ENCODE measurements around the gene SOST.
"Not testable (repeated sequence)": the region's sequence is repeated elsewhere in the genome, so short reads cannot be mapped to it uniquely, and the experiment has no call there.

SOST gene

GRCh38 chr17:43758497-43759174, at the start of gene SOST:
TSS of gene SOST (minus strand) at chr17:43758791. CDS start at chr17:43758741, 50 bp downstream.
- DNase-seq (ENCODE audit: extremely low read depth, low read depth) = no peak
- TF ChIP-seq CTCF (IDR thresholded peaks at IDR 0.05; ENCODE audit: low read depth, low read length) = no peak

GRCh38 chr17:43808076-43808475, 49.5 kb upstream of the SOST start:
- DNase-seq (ENCODE audit: extremely low read depth, low read depth) = no peak
- TF ChIP-seq CTCF (IDR thresholded peaks at IDR 0.05; ENCODE audit: low read depth, low read length) = no peak

GRCh38 chr17:43805117-43805516, 46.5 kb upstream of the SOST start:
- no peak for DNase-seq (ENCODE audit: extremely low read depth, low read depth)
- TF ChIP-seq CTCF (IDR thresholded peaks at IDR 0.05; ENCODE audit: low read depth, low read length) = no peak

GRCh38 chr17:43803758-43804157, 45.2 kb upstream of the SOST start:
- no peak for DNase-seq (ENCODE audit: extremely low read depth, low read depth)
- TF ChIP-seq CTCF (IDR thresholded peaks at IDR 0.05; ENCODE audit: low read depth, low read length) = no peak

GRCh38 chr17:43801844-43802243, 43.3 kb upstream of the SOST start:
- no peak for TF ChIP-seq CTCF (IDR thresholded peaks at IDR 0.05; ENCODE audit: low read depth, low read length)
- no peak for DNase-seq (ENCODE audit: extremely low read depth, low read depth)

GRCh38 chr17:43800736-43801135, 42.1 kb upstream of the SOST start:
- no peak for DNase-seq (ENCODE audit: extremely low read depth, low read depth)

GRCh38 chr17:43799047-43799446, 40.5 kb upstream of the SOST start:
- TF ChIP-seq CTCF (IDR thresholded peaks at IDR 0.05; ENCODE audit: low read depth, low read length) = no peak
- DNase-seq (ENCODE audit: extremely low read depth, low read depth) = no peak

More at GRCh38 chr17:43800736-43801135, 42.1 kb upstream of the SOST start:
- TF ChIP-seq CTCF (IDR thresholded peaks at IDR 0.05; ENCODE audit: low read depth, low read length) = no peak

- not testable (repeated sequence) for DNase-seq (ENCODE audit: extremely low read depth, low read depth)
Measured at GRCh38 chr17:43798024-43798423, 39.4 kb upstream of the SOST start.

GRCh38 chr17:43792668-43793067, 34.1 kb upstream of the SOST start:
- DNase-seq (ENCODE audit: extremely low read depth, low read depth) = not testable (repeated sequence)

All from AG09319 (cell line).